ENCODE results near the gene INS. TPM values are rescaled to one million over a fixed set of nuclear protein-coding genes. Genes with fewer than 3 reads are reported as not detected.

The INS gene
- polyA plus RNA-seq, 1 experiment = not detected

- POLR2A ChIA-PET = interaction anchor here (0.6 kb wide), 1 partner anchor 74 kb away, joined by 3 read pairs; no protein-coding TSS in a partner anchor
- Histone ChIP-seq H3K4me3 (ENCODE audit: low read depth, low read length) (no peak overlapping the region), H3K36me3 (ENCODE audit: control insufficient read depth, insufficient read depth, low read length) (no peaks in the 10 kb centered on the region), H3K27me3 (ENCODE audit: control insufficient read depth, insufficient read depth, low read length) (peaks cover 3% of the 10 kb centered on the region; the same call in 1 of the 2 replicates)
- CTCF ChIA-PET = interaction anchor here (0.9 to 1.7 kb wide), 2 partner anchors 13 to 212 kb away, joined by 3 to 10 read pairs; no protein-coding TSS in a partner anchor
- no peak for TF ChIP-seq CTCF (IDR thresholded peaks at IDR 0.05; ENCODE audit: insufficient read depth, low read depth, low read length)
- DNase-seq (ENCODE audit: low read depth) = no peak
Measured at GRCh38 chr11:2207773-2208621, 47.0 kb upstream of the INS start.

- no peaks in the 10 kb centered on the region for H3K27me3 ChIP-seq (ENCODE audit: control insufficient read depth, insufficient read depth, low read length)
- no peaks in the 10 kb centered on the region for H3K36me3 ChIP-seq (ENCODE audit: control insufficient read depth, insufficient read depth, low read length)
- ChIA-PET POLR2A (no interaction called here), CTCF (interaction anchor here (0.9 kb wide), 1 partner anchor 12 kb away, joined by 3 read pairs; no protein-coding TSS in a partner anchor)
- no peak for DNase-seq (ENCODE audit: low read depth)
- no peak for TF ChIP-seq CTCF (IDR thresholded peaks at IDR 0.05; ENCODE audit: insufficient read depth, low read depth, low read length)
- H3K4me3 ChIP-seq (ENCODE audit: low read depth, low read length) = no peak overlapping the region
Measured at GRCh38 chr11:2207212-2207611, 46.2 kb upstream of the INS start.

- no peak overlapping the region for H3K4me3 ChIP-seq (ENCODE audit: low read depth, low read length)
- no peak for DNase-seq (ENCODE audit: low read depth)
- CTCF ChIA-PET = no interaction called here
- POLR2A ChIA-PET = no interaction called here
- TF ChIP-seq CTCF (IDR thresholded peaks at IDR 0.05; ENCODE audit: insufficient read depth, low read depth, low read length) = no peak
- H3K36me3 ChIP-seq (ENCODE audit: control insufficient read depth, insufficient read depth, low read length) = no peaks in the 10 kb centered on the region
- H3K27me3 ChIP-seq (ENCODE audit: control insufficient read depth, insufficient read depth, low read length) = no peaks in the 10 kb centered on the region
Measured at GRCh38 chr11:2205981-2206690, 45.1 kb upstream of the INS start.

- no peak for TF ChIP-seq CTCF (IDR thresholded peaks at IDR 0.05; ENCODE audit: insufficient read depth, low read depth, low read length)
- H3K36me3 ChIP-seq (ENCODE audit: control insufficient read depth, insufficient read depth, low read length) = no peaks in the 10 kb centered on the region
- DNase-seq (ENCODE audit: low read depth) = no peak
- H3K4me3 ChIP-seq (ENCODE audit: low read depth, low read length) = no peak overlapping the region
- POLR2A ChIA-PET = no interaction called here
- CTCF ChIA-PET = interaction anchor here (0.6 to 8.6 kb wide), 2 partner anchors 100 to 216 kb away, joined by 3 to 122 read pairs; no protein-coding TSS in a partner anchor
- no peaks in the 10 kb centered on the region for H3K27me3 ChIP-seq (ENCODE audit: control insufficient read depth, insufficient read depth, low read length)
Measured at GRCh38 chr11:2205214-2205720, 44.3 kb upstream of the INS start.
